Measurements from ENCODE around the gene MTF1.
"Not testable (repeated sequence)": the region's sequence is repeated elsewhere in the genome, so short reads cannot be mapped to it uniquely, and the experiment has no call there.

The MTF1 gene

DNA sequence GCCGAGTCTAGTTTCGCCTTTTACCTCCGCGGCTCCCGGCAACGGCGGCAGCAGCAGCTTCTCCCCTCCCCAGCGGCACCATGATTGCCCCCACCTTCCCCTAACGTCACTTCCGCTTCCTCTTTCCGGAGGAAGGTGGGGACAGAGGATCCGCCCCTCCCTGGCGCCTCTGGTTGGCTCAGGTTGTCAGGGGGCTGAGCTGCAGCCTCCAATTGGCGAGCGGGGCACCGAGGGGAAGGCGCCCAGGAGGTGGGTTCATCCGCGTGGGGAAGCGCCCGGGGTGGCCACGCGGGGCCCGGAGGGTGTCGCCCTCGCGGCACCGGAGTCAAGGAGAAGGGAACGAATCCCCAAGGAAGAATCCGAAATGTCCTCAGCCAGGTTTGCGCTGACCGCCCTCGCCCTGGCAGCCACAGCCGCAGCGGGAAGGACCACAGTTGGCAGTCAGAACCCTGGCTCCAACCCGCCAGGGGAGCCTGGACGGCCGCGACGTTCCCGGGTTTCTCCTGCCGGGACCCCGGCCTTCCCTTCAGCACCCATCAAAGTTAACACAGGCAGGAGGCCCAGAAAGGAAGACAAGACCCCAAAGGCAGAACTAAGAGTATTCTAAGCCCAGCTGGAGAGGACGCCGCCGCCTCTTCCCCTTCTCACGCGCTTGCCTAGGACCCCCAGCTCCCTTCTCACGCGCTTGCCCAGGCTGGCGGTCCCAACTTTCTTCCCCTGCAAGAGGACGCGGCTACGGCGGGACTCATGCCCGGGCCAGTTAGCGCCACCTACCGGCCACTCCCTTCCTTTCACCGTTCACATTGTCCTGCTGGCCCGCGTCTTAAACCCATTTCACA lies at the start of gene MTF1:
MTF1 (minus strand) TSS at position 86 of the 839 bp plus-strand sequence. CDS start 1,934 bp downstream, outside the sequence.
- peak; percentile 87 for DNase-seq (ENCODE audit: low read depth)
- peak within 1 kb of the TSS; percentile 100 for H3K4me3 ChIP-seq (ENCODE audit: low read depth, low read length)

GRCh38 chr1:37908531-37908930 lies 49.1 kb upstream of the MTF1 start:
- DNase-seq (ENCODE audit: low read depth); H3K4me3 ChIP-seq (ENCODE audit: low read depth, low read length): not testable (repeated sequence)

- H3K4me3 ChIP-seq (ENCODE audit: low read depth, low read length); DNase-seq (ENCODE audit: low read depth): not testable (repeated sequence)
These were observed 48.2 kb upstream of the MTF1 start for GRCh38 chr1:37907416-37908125.

- H3K4me3 ChIP-seq (ENCODE audit: low read depth, low read length); DNase-seq (ENCODE audit: low read depth): not testable (repeated sequence)
These were observed 47.2 kb upstream of the MTF1 start for GRCh38 chr1:37906591-37906990.

- no peak overlapping the region for H3K4me3 ChIP-seq (ENCODE audit: low read depth, low read length)
- no peak for DNase-seq (ENCODE audit: low read depth)
These were observed 46.3 kb upstream of the MTF1 start for GRCh38 chr1:37905727-37906126.

DNA sequence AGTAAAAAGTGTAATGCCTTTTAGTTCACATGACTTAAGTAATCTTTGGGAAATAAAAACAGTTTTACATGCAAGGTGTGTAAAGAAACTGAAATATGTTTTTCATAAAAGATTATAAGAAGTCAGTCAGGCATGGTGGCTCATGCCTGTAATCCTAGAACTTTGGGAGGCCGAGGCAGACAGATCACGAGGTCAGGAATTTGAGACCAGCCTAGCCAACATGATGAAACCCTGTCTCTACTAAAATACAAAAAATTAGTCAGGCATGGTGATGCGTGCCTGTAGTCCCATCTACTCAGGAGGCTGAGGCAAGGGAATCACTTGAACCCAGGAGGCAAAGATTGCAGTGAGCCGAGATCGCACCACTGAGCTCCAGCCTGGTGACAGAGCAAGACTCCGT lies 44.5 kb upstream of the MTF1 start:
- H3K4me3 ChIP-seq (ENCODE audit: low read depth, low read length); DNase-seq (ENCODE audit: low read depth): not testable (repeated sequence)

DNA sequence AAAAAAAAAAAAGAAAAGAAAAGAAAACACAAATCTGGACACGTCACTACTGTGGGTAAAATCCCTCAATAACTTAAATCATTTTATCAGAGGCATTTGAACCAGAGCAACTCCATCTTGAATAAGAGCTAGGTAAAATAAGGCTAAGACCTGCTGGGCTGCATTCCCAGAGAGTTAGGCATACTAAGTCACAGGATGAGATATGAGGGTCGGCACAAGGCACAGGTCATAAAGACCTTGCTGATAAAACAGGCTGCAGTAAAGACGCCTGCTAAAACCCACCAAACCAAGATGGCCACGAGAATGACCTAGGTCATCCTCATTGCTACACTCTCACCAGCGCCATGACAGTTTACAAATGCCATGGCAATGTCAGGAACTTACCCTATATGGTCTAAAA lies 43.6 kb upstream of the MTF1 start:
- no peak for DNase-seq (ENCODE audit: low read depth)
- no peak overlapping the region for H3K4me3 ChIP-seq (ENCODE audit: low read depth, low read length)

GRCh38 chr1:37901893-37902225 lies 42.5 kb upstream of the MTF1 start:
- H3K4me3 ChIP-seq (ENCODE audit: low read depth, low read length), result no peak overlapping the region
- no peak for DNase-seq (ENCODE audit: low read depth)

DNA sequence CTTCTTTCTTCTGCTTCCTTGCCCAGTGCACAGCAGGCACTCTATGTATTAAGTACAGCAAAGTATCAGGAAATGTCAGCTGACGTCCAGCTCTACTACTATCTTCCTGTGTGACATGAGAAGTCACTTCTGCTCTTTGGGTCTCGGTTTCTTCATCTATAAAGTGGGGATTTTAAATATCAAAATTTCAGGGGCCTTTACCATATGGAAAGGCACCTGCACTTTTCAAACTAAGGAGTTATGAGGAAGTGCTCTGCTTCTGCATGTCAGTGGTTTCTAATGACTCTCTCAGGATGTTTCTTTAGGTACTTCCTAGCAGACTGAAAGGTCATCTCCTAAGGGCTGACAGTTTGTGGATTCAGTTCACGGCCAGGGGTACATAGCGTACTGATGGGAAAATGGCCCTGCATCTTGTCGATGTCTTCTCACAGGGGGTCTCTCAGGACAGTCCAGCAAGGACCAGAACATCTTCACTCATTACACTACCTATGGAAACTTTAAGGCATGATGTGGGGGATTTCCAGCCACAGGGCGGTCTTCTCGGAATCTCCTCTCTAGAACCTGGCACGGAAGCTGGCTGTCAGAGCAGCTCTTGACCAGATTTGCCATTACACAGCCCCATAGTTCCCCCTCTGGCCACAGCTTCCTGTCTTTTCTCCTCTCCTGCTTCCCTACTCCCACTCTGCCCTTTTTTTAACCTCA lies 42.0 kb upstream of the MTF1 start:
- no peak overlapping the region for H3K4me3 ChIP-seq (ENCODE audit: low read depth, low read length)
- DNase-seq (ENCODE audit: low read depth), result no peak

- not testable (repeated sequence) for H3K4me3 ChIP-seq (ENCODE audit: low read depth, low read length); DNase-seq (ENCODE audit: low read depth)
These were observed 38.2 kb upstream of the MTF1 start for GRCh38 chr1:37897563-37897962.

- no peak for DNase-seq (ENCODE audit: low read depth)
- H3K4me3 ChIP-seq (ENCODE audit: low read depth, low read length), result no peak overlapping the region
These were observed 34.3 kb upstream of the MTF1 start for GRCh38 chr1:37893673-37894072.

- no peak overlapping the region for H3K4me3 ChIP-seq (ENCODE audit: low read depth, low read length)
- peak; percentile 25 for DNase-seq (ENCODE audit: low read depth)
These were observed 33.0 kb upstream of the MTF1 start for GRCh38 chr1:37892151-37893047.

- H3K4me3 ChIP-seq (ENCODE audit: low read depth, low read length), result no peak overlapping the region
- no peak for DNase-seq (ENCODE audit: low read depth)
These were observed 31.1 kb upstream of the MTF1 start for GRCh38 chr1:37890378-37891014.

GRCh38 chr1:37888022-37888700 lies 28.8 kb upstream of the MTF1 start:
- no peak for DNase-seq (ENCODE audit: low read depth)
- H3K4me3 ChIP-seq (ENCODE audit: low read depth, low read length), result no peak overlapping the region

- no peak overlapping the region for H3K4me3 ChIP-seq (ENCODE audit: low read depth, low read length)
These were observed 24.8 kb upstream of the MTF1 start for GRCh38 chr1:37884145-37884544.

DNA sequence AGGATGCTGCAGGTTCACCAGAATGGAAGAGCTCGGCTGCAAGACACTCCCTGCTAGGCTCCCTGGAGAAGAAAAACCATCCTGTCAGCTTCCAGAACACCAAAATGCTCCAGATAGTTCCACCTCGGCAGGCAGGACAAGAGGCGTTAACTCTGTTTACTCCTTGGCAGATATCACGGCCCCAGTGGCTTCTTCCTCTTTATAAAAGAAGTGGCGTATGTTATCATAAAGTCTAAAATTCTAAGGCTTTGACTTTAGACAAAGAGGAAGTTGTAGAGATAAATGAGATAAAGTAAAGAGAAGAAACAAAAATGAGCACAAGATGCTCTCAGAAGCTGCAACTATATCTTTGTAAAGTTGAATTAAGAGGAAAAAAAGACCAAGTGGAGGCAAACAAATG lies 24.3 kb upstream of the MTF1 start:
- H3K4me3 ChIP-seq (ENCODE audit: low read depth, low read length), result no peak overlapping the region
- no peak for DNase-seq (ENCODE audit: low read depth)

More at GRCh38 chr1:37884145-37884544, 24.8 kb upstream of the MTF1 start:
- no peak for DNase-seq (ENCODE audit: low read depth)

GRCh38 chr1:37879865-37880264 lies 20.5 kb upstream of the MTF1 start:
- no peak overlapping the region for H3K4me3 ChIP-seq (ENCODE audit: low read depth, low read length)

DNA sequence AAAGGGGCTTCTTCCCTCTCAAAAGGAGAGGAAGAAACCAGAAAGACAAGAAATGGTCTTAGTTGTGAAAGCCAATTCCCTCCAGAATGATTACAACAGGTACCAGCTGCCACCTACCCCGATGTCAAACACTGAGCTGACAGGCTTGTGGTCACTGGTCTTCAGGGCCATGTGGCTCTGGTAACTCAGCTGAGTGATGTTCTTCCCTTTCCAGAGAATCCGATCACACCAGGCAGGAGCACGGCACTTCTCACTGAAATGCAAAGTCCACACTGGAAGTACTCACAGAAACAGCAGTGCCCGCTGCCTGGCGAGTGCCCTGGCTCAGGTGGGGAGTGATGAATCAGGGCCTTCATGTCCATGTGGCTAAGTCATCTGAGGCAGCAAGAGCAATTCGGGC lies 18.7 kb upstream of the MTF1 start:
- no peak for DNase-seq (ENCODE audit: low read depth)
- no peak overlapping the region for H3K4me3 ChIP-seq (ENCODE audit: low read depth, low read length)

More at GRCh38 chr1:37879865-37880264, 20.5 kb upstream of the MTF1 start:
- no peak for DNase-seq (ENCODE audit: low read depth)

All from skeletal muscle cell (primary cell).